Panc1 (cell line): ENCODE measurements around the gene TMEFF2. TPM values are rescaled to one million over a fixed set of nuclear protein-coding genes. Genes with fewer than 3 reads are reported as not detected.

Experiments
- ATAC-seq: fragments of 200-7000 bp; cut with Tn5 transposase; 2 replicates; pipeline ENCODE4 v1.9.1; 2020; ENCODE audit warnings: mild to moderate bottlenecking, moderate library complexity
- BruUV-seq: library from RNA; stranded (reverse); fragments of 400-500 nt; replicated peaks from 2 replicates; lab custom pipeline; 2021; lab: Mats Ljungman, UMichigan
- CTCF ChIA-PET: fragments of 300-600 bp; sonication (Branson Sonifier 250); formaldehyde crosslinking; loops from one replicate; lab custom pipeline; 2022; ENCODE audit warnings: antibody characterized with exemption; lab: Charles Lee
- POLR2A ChIA-PET: fragments of 300-600 bp; sonication (Branson Sonifier 250); formaldehyde crosslinking; loops from one replicate; lab custom pipeline; 2022; ENCODE audit warnings: antibody characterized with exemption; lab: Charles Lee
- DNase-seq: peaks from one replicate; pipeline ENCODE4 v3.0.0-alpha.2; 2010; ENCODE audit warnings: low read depth, low spot score
- H3K27ac ChIP-seq: 2 replicates; pipeline ENCODE4 v1.5.1; 2011; ENCODE audit warnings: mild to moderate bottlenecking, low read length, inconsistent platforms
- H3K27me3 ChIP-seq: fragments of 200-500 bp; sonication (Bioruptor generic); 2 replicates; pipeline ENCODE4 v1.6.0; 2014; ENCODE audit warnings: low read length, inconsistent platforms; ENCODE audit not compliant: control insufficient read depth, insufficient read depth
- H3K36me3 ChIP-seq: fragments of 200-500 bp; sonication (Bioruptor generic); 2 replicates; pipeline ENCODE4 v1.5.1; 2014; ENCODE audit warnings: inconsistent platforms, mild to moderate bottlenecking, low read length, moderate library complexity; ENCODE audit not compliant: control insufficient read depth, insufficient read depth
- H3K4me1 ChIP-seq: 2 replicates; pipeline ENCODE4 v1.5.1; 2011; ENCODE audit warnings: inconsistent platforms, mild to moderate bottlenecking, low read length, moderate library complexity; ENCODE audit not compliant: control insufficient read depth, insufficient read depth
- H3K4me3 ChIP-seq, 2 experiments: 2 replicates each; pipeline ENCODE4 v1.5.1; 2011 to 2012; ENCODE audit warnings: low read depth in 2 of 2, low read length in 2 of 2, mild to moderate bottlenecking in 2 of 2, inconsistent platforms in 1 of 2, moderate library complexity in 1 of 2
- H3K9me3 ChIP-seq: fragments of 200-500 bp; sonication (Bioruptor generic); 2 replicates; pipeline ENCODE4 v1.5.1; 2014; ENCODE audit warnings: low read depth, mild to moderate bottlenecking, inconsistent platforms, low read length, moderate library complexity; ENCODE audit not compliant: control insufficient read depth, insufficient read depth
- CTCF ChIP-seq: fragments of 450-650 bp; IDR thresholded peaks from 2 replicates; pipeline ENCODE4 v1.5.1; 2017; ENCODE audit warnings: mild to moderate bottlenecking
- POLR2AphosphoS5 ChIP-seq: IDR thresholded peaks from 2 replicates; pipeline ENCODE4 v1.6.1; 2012; ENCODE audit warnings: mild to moderate bottlenecking, low read depth, low read length, moderate library complexity
- REST ChIP-seq, 2 experiments: IDR thresholded peaks; 2 replicates each; pipeline ENCODE4 v1.6.1; 2011 to 2012; ENCODE audit warnings: low read depth in 2 of 2, control low read depth in 1 of 2, low read length in 1 of 2, mild to moderate bottlenecking in 1 of 2, moderate library complexity in 1 of 2; ENCODE audit not compliant: insufficient read depth in 1 of 2
- SIN3A ChIP-seq: IDR thresholded peaks from 2 replicates; pipeline ENCODE4 v1.6.1; 2012; ENCODE audit warnings: low read depth, mild to moderate bottlenecking, low read length, moderate library complexity, borderline replicate concordance; ENCODE audit not compliant: insufficient read depth
- TCF7L2 ChIP-seq: IDR thresholded peaks from 2 replicates; pipeline ENCODE4 v1.6.1; 2011; ENCODE audit warnings: mild to moderate bottlenecking, low read depth, low read length, inconsistent platforms
- in situ Hi-C: cut with HindIII; loops from 2 replicates; pipeline ENCODE4 v1.10.0; 2016; ENCODE audit warnings: low sequenced_read_pairs, low pct_unique_long_range_greater_than_20kb
- intact Hi-C: fragments of 100-400 bp; cut with micrococcal nuclease; formaldehyde crosslinking; loops from one replicate; pipeline ENCODE4 v1.10.0; 2022; ENCODE audit not compliant: unreplicated experiment
- total RNA-seq: library from RNA; stranded (reverse); gene quantifications from one replicate; pipeline ENCODE4 v1.2.1, GENCODE V29; 2021; ENCODE audit not compliant: unreplicated experiment

TMEFF2 gene
- total RNA-seq, 1 experiment from 2014 or later: 1.5 TPM

GRCh38 chr2:191931329-191931728, 263.4 kb downstream of the TMEFF2 start:
- BruUV-seq: no TSS peak
- TF ChIP-seq POLR2AphosphoS5: no peak
- TF ChIP-seq CTCF: no peak
- Histone ChIP-seq H3K4me1 (peaks cover 12% of the 10 kb centered on the region), H3K4me3 (no peak overlapping the region), H3K27ac (no peak overlapping the region), H3K27me3 (no peaks in the 10 kb centered on the region), H3K9me3 (no peaks in the 10 kb centered on the region), H3K36me3 (no peaks in the 10 kb centered on the region)
- in situ Hi-C loops: no loop called here
- no peak for DNase-seq
- ChIA-PET CTCF (no interaction called here), POLR2A (no interaction called here)
- intact Hi-C loops: no loop called here
- no peak for ATAC-seq

DNA sequence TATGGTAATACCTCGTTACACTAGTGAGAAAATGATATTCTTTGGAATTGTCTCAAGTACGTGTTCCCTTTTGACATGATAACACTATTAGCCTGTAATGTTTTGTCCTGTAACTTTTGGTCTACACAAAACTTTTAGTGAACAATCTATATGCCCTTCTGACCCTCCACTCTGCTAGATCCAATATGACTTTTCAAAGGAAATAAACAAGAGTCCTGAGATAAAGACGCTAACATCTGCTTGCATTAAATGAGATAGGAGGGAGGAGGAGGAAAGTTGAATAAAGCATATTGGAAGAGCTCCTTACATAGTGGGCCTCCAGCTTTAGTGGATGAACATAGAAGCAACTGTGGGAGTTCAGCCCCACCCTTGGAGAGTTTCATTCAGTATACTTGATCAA, 264.5 kb downstream of the TMEFF2 start:
- DNase-seq: no peak
- Histone ChIP-seq H3K27me3 (no peaks in the 10 kb centered on the region), H3K9me3 (no peaks in the 10 kb centered on the region), H3K36me3 (no peaks in the 10 kb centered on the region), H3K4me1 (peaks cover 12% of the 10 kb centered on the region), H3K27ac (no peak overlapping the region), H3K4me3 (no peak overlapping the region)
- ChIA-PET CTCF (no interaction called here), POLR2A (no interaction called here)
- in situ Hi-C loops (no loop called here), intact Hi-C loops (no loop called here)
- ATAC-seq: no peak
- TF ChIP-seq CTCF: no peak
- no peak for TF ChIP-seq TCF7L2
- TF ChIP-seq POLR2AphosphoS5: no peak
- no peak for TF ChIP-seq SIN3A
- TF ChIP-seq REST (IDR thresholded peaks at IDR 0.05; ENCODE audit: insufficient read depth in 1 of 2, low read depth in 2 of 2, low read length in 1 of 2): no peak
- no TSS peak for BruUV-seq

- BruUV-seq: no TSS peak
- POLR2A ChIA-PET: no interaction called here
- Histone ChIP-seq H3K4me1 (peaks cover 12% of the 10 kb centered on the region), H3K27me3 (no peaks in the 10 kb centered on the region), H3K36me3 (no peaks in the 10 kb centered on the region), H3K27ac (no peak overlapping the region; the same call in 1 of the 2 replicates), H3K9me3 (no peaks in the 10 kb centered on the region), H3K4me3 (no peak overlapping the region)
- DNase-seq (no peak), ATAC-seq (no peak)
- in situ Hi-C loops: no loop called here
- CTCF ChIA-PET: no interaction called here
- TF ChIP-seq TCF7L2: no peak
- TF ChIP-seq SIN3A: no peak
- TF ChIP-seq POLR2AphosphoS5: no peak
- TF ChIP-seq CTCF: no peak
- no peak for TF ChIP-seq REST (IDR thresholded peaks at IDR 0.05; ENCODE audit: insufficient read depth in 1 of 2, low read depth in 2 of 2, low read length in 1 of 2)
- intact Hi-C loops: no loop called here
Measured at GRCh38 chr2:191929288-191929687, 265.4 kb downstream of the TMEFF2 start.
